Panc1 (cell line): ENCODE data around the gene TRAPPC12. TPM values are rescaled to one million over a fixed set of nuclear protein-coding genes. Genes with fewer than 3 reads are reported as not detected.

Source experiments
- ATAC-seq: fragments of 200-7000 bp; cut with Tn5 transposase; 2 replicates; pipeline ENCODE4 v1.9.1; 2020; ENCODE audit warnings: mild to moderate bottlenecking, moderate library complexity
- BruUV-seq: library from RNA; stranded (reverse); fragments of 400-500 nt; replicated peaks from 2 replicates; lab custom pipeline; 2021; lab: Mats Ljungman, UMichigan
- CTCF ChIA-PET: fragments of 300-600 bp; sonication (Branson Sonifier 250); formaldehyde crosslinking; loops from one replicate; lab custom pipeline; 2022; ENCODE audit warnings: antibody characterized with exemption; lab: Charles Lee
- POLR2A ChIA-PET: fragments of 300-600 bp; sonication (Branson Sonifier 250); formaldehyde crosslinking; loops from one replicate; lab custom pipeline; 2022; ENCODE audit warnings: antibody characterized with exemption; lab: Charles Lee
- DNase-seq: peaks from one replicate; pipeline ENCODE4 v3.0.0-alpha.2; 2010; ENCODE audit warnings: low read depth, low spot score
- H3K27ac ChIP-seq: 2 replicates; pipeline ENCODE4 v1.5.1; 2011; ENCODE audit warnings: mild to moderate bottlenecking, low read length, inconsistent platforms
- H3K27me3 ChIP-seq: fragments of 200-500 bp; sonication (Bioruptor generic); 2 replicates; pipeline ENCODE4 v1.6.0; 2014; ENCODE audit warnings: low read length, inconsistent platforms; ENCODE audit not compliant: control insufficient read depth, insufficient read depth
- H3K36me3 ChIP-seq: fragments of 200-500 bp; sonication (Bioruptor generic); 2 replicates; pipeline ENCODE4 v1.5.1; 2014; ENCODE audit warnings: inconsistent platforms, mild to moderate bottlenecking, low read length, moderate library complexity; ENCODE audit not compliant: control insufficient read depth, insufficient read depth
- H3K4me1 ChIP-seq: 2 replicates; pipeline ENCODE4 v1.5.1; 2011; ENCODE audit warnings: inconsistent platforms, mild to moderate bottlenecking, low read length, moderate library complexity; ENCODE audit not compliant: control insufficient read depth, insufficient read depth
- H3K4me3 ChIP-seq, 2 experiments: 2 replicates each; pipeline ENCODE4 v1.5.1; 2011 to 2012; ENCODE audit warnings: low read depth in 2 of 2, low read length in 2 of 2, mild to moderate bottlenecking in 2 of 2, inconsistent platforms in 1 of 2, moderate library complexity in 1 of 2
- H3K9me3 ChIP-seq: fragments of 200-500 bp; sonication (Bioruptor generic); 2 replicates; pipeline ENCODE4 v1.5.1; 2014; ENCODE audit warnings: low read depth, mild to moderate bottlenecking, inconsistent platforms, low read length, moderate library complexity; ENCODE audit not compliant: control insufficient read depth, insufficient read depth
- CTCF ChIP-seq: fragments of 450-650 bp; IDR thresholded peaks from 2 replicates; pipeline ENCODE4 v1.5.1; 2017; ENCODE audit warnings: mild to moderate bottlenecking
- POLR2AphosphoS5 ChIP-seq: IDR thresholded peaks from 2 replicates; pipeline ENCODE4 v1.6.1; 2012; ENCODE audit warnings: mild to moderate bottlenecking, low read depth, low read length, moderate library complexity
- REST ChIP-seq, 2 experiments: IDR thresholded peaks; 2 replicates each; pipeline ENCODE4 v1.6.1; 2011 to 2012; ENCODE audit warnings: low read depth in 2 of 2, control low read depth in 1 of 2, low read length in 1 of 2, mild to moderate bottlenecking in 1 of 2, moderate library complexity in 1 of 2; ENCODE audit not compliant: insufficient read depth in 1 of 2
- SIN3A ChIP-seq: IDR thresholded peaks from 2 replicates; pipeline ENCODE4 v1.6.1; 2012; ENCODE audit warnings: low read depth, mild to moderate bottlenecking, low read length, moderate library complexity, borderline replicate concordance; ENCODE audit not compliant: insufficient read depth
- TCF7L2 ChIP-seq: IDR thresholded peaks from 2 replicates; pipeline ENCODE4 v1.6.1; 2011; ENCODE audit warnings: mild to moderate bottlenecking, low read depth, low read length, inconsistent platforms
- in situ Hi-C: cut with HindIII; loops from 2 replicates; pipeline ENCODE4 v1.10.0; 2016; ENCODE audit warnings: low sequenced_read_pairs, low pct_unique_long_range_greater_than_20kb
- intact Hi-C: fragments of 100-400 bp; cut with micrococcal nuclease; formaldehyde crosslinking; loops from one replicate; pipeline ENCODE4 v1.10.0; 2022; ENCODE audit not compliant: unreplicated experiment
- total RNA-seq: library from RNA; stranded (reverse); gene quantifications from one replicate; pipeline ENCODE4 v1.2.1, GENCODE V29; 2021; ENCODE audit not compliant: unreplicated experiment

TRAPPC12 gene
- total RNA-seq, 1 experiment from 2014 or later, result 78.7 TPM

- in situ Hi-C loops, result no loop called here
- intact Hi-C loops, result no loop called here
- BruUV-seq, result no TSS peak
Measured at GRCh38 chr2:3522961-3523421, 143.5 kb downstream of the TRAPPC12 start.

GRCh38 chr2:3523551-3524041, 144.1 kb downstream of the TRAPPC12 start:
- H3K4me1 ChIP-seq, result peaks cover 7% of the 10 kb centered on the region
- CTCF ChIA-PET, result no interaction called here
- no peaks in the 10 kb centered on the region; the same call in 1 of the 2 replicates for H3K36me3 ChIP-seq
- BruUV-seq, result no TSS peak
- no peaks in the 10 kb centered on the region for H3K9me3 ChIP-seq
- DNase-seq, result no peak
- POLR2A ChIA-PET, result interaction anchor here (0.6 kb wide), 1 partner anchor 900 kb away, joined by 5 read pairs; no protein-coding TSS in a partner anchor
- no peak for ATAC-seq
- in situ Hi-C loops, result no loop called here
- no peaks in the 10 kb centered on the region for H3K27me3 ChIP-seq
- TF ChIP-seq POLR2AphosphoS5, result no peak
- no peak for TF ChIP-seq CTCF
- no peak for TF ChIP-seq REST (IDR thresholded peaks at IDR 0.05; ENCODE audit: insufficient read depth in 1 of 2, low read depth in 2 of 2, low read length in 1 of 2)
- no peak for TF ChIP-seq SIN3A
- no peak for TF ChIP-seq TCF7L2
- no peak overlapping the region for H3K4me3 ChIP-seq
- H3K27ac ChIP-seq, result no peak overlapping the region
- intact Hi-C loops, result no loop called here

More at GRCh38 chr2:3522961-3523421, 143.5 kb downstream of the TRAPPC12 start:
- ChIA-PET POLR2A (no interaction called here), CTCF (no interaction called here)
- ATAC-seq, result no peak
- H3K9me3 ChIP-seq, result no peaks in the 10 kb centered on the region
- H3K36me3 ChIP-seq, result no peaks in the 10 kb centered on the region; the same call in 1 of the 2 replicates
- DNase-seq, result no peak
- H3K27me3 ChIP-seq, result no peaks in the 10 kb centered on the region
- peaks cover 8% of the 10 kb centered on the region for H3K4me1 ChIP-seq
- no peak overlapping the region for H3K27ac ChIP-seq
- no peak for TF ChIP-seq SIN3A
- H3K4me3 ChIP-seq, result no peak overlapping the region

GRCh38 chr2:3526871-3527270, 147.4 kb downstream of the TRAPPC12 start:
- Histone ChIP-seq H3K27me3 (no peaks in the 10 kb centered on the region), H3K36me3 (no peaks in the 10 kb centered on the region), H3K9me3 (no peaks in the 10 kb centered on the region), H3K4me3 (no peak overlapping the region), H3K4me1 (no peaks in the 10 kb centered on the region), H3K27ac (no peak overlapping the region)
- ATAC-seq (no peak), DNase-seq (no peak)
- TF ChIP-seq SIN3A, result no peak
- no peak for TF ChIP-seq REST (IDR thresholded peaks at IDR 0.05; ENCODE audit: insufficient read depth in 1 of 2, low read depth in 2 of 2, low read length in 1 of 2)
- no peak for TF ChIP-seq POLR2AphosphoS5
- TF ChIP-seq TCF7L2, result no peak
- TF ChIP-seq CTCF, result no peak
- intact Hi-C loops (no loop called here), in situ Hi-C loops (no loop called here)
- ChIA-PET CTCF (no interaction called here), POLR2A (no interaction called here)
- no TSS peak for BruUV-seq
